ENCODE results near the gene UNCX.
"Not testable (repeated sequence)": the region's sequence is repeated elsewhere in the genome, so short reads cannot be mapped to it uniquely, and the experiment has no call there.

The UNCX gene

DNA sequence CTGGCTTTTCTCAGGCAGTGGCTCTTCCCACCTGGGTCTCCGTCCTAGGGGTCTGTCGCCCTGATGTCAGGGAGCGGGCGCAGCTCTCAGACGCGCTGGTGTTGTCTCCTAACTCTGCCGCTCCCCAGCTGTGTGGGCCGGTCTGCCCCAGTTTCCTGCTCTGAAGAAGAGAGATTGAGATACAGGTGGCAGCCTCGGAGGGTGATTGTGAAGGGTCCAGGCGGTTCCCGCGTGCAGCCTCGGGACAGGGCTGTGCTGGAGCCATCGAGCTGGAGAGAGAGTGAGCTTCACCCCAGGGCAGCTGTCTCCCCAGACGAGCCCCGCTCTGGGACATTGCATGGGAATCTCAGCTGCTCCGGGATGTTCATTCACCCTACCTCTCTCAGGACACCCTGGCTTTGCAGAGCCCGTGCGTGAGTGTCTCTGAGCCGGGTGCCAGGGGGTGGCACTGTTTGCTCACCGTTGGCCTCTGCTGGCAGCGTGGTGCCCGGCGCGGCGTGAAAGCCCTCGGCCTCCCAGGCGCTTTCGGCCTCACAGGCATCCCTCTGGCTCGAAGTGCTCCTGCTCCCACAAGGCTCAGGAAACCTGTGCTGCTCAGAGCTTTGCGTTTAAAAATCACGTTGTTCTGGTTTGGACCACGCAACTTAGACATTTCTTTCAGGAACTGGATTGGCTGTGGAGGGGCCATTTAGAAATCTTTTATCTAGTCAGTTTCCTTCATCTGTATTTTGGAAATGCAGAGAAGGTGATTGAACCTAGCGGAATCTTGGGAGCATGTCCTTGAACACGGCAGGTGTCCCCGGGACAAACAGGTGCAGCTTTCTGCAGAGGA is 38.9 kb upstream of the UNCX start:
- TF ChIP-seq, protein P1, sequence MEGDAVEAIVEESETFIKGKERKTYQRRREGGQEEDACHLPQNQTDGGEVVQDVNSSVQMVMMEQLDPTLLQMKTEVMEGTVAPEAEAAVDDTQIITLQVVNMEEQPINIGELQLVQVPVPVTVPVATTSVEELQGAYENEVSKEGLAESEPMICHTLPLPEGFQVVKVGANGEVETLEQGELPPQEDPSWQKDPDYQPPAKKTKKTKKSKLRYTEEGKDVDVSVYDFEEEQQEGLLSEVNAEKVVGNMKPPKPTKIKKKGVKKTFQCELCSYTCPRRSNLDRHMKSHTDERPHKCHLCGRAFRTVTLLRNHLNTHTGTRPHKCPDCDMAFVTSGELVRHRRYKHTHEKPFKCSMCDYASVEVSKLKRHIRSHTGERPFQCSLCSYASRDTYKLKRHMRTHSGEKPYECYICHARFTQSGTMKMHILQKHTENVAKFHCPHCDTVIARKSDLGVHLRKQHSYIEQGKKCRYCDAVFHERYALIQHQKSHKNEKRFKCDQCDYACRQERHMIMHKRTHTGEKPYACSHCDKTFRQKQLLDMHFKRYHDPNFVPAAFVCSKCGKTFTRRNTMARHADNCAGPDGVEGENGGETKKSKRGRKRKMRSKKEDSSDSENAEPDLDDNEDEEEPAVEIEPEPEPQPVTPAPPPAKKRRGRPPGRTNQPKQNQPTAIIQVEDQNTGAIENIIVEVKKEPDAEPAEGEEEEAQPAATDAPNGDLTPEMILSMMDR (IDR thresholded peaks at IDR 0.05; ENCODE audit: insufficient read depth, low read depth, low read length, missing control alignments) = peak; percentile 71
- DNase-seq (ENCODE audit: low read depth) = peak; percentile 61
- no peak overlapping the region for H3K4me3 ChIP-seq (ENCODE audit: low read length)

DNA sequence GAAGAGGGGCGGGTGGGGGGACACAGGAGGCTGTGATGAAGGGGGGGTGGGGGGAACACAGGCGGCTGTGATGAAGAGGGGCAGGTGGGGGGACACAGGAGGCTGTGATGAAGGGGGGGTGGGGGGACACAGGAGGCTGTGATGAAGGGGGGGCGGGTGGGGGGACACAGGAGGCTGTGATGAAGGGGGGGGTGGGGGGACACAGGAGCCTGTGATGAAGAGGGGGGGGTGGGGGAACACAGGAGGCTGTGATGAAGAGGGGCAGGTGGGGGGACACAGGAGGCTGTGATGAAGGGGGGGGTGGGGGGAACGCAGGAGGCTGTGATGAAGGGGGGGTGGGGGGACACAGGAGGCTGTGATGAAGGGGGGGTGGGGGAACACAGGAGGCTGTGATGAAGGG is 36.2 kb upstream of the UNCX start:
- H3K4me3 ChIP-seq (ENCODE audit: low read length); DNase-seq (ENCODE audit: low read depth): not testable (repeated sequence)

DNA sequence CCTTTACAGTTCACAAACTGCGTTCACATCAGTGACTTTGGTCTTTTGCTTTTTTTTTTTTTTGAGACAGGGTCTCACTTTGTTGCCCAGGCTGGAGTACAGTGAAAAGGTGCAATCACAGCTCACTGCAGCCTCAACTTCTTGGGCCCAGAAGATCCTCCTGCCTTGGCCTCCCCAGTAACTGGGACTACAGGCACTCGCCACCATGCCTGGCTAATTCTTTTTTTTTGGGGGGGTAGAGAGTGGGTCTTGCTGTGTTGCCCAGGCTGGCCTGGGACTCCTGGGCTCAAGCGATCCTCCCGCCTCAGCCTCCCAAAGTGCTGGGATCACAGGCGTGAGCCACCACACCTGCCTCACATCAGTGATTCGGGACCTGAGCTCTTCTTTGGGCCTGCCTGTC is 35.7 kb upstream of the UNCX start:
- DNase-seq (ENCODE audit: low read depth) = no peak
- TF ChIP-seq, protein P1 (IDR thresholded peaks at IDR 0.05; ENCODE audit: insufficient read depth, low read depth, low read length, missing control alignments) = no peak
- no peak overlapping the region for H3K4me3 ChIP-seq (ENCODE audit: low read length)

DNA sequence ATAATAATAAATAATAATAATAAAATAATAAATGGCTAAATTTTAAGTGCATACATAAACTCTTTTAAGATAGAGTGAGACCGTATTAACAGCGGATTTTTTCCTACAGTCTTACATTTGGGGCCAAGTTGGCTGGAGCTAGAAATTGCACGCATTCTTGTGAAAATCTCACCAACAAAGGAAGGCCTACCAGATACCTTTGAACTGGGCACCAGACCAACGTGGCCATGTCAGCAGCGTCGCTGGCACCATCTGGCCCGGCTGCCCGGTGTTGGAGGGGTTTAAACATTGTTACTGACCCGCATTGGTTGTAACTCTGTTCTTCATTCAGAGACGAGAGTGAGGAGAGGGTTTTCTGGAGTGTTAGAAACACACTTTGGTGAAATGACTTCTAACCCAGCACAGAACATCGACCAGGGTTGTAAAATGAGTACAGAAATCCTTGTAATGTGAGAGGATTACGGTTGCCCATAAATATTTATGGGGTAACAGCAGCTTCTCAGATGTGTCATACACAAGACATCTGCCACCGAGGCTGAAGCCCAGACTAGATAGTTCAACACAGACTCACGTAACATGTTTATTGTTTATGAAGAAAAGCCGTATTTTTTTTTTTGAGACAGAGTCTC is 34.6 kb upstream of the UNCX start:
- TF ChIP-seq, protein P1 (IDR thresholded peaks at IDR 0.05; ENCODE audit: insufficient read depth, low read depth, low read length, missing control alignments) = no peak
- peak; percentile 10 for DNase-seq (ENCODE audit: low read depth)
- no peak overlapping the region for H3K4me3 ChIP-seq (ENCODE audit: low read length)

DNA sequence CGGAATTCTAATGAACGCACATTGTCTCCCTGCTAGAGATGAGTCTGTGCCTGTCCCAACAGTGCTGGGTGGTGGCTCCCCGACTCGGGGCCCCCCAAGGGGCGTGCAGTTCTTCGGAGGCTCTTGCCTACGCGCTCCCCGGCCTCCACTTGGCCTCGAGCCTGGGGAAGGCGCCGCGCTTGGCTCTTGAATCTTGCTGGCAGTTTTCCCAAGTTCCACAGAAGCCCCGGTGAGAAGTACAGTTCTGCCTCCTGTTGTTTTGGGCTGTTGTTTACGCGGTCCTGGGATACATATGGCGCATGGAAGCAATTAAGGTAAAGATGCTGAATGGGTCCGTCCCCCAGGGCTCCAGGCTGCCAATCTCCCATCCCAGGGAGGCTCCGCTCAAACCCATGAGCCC is 32.6 kb upstream of the UNCX start:
- H3K4me3 ChIP-seq (ENCODE audit: low read length) = no peak overlapping the region
- TF ChIP-seq, protein P1 (IDR thresholded peaks at IDR 0.05; ENCODE audit: insufficient read depth, low read depth, low read length, missing control alignments) = no peak
- no peak for DNase-seq (ENCODE audit: low read depth)

DNA sequence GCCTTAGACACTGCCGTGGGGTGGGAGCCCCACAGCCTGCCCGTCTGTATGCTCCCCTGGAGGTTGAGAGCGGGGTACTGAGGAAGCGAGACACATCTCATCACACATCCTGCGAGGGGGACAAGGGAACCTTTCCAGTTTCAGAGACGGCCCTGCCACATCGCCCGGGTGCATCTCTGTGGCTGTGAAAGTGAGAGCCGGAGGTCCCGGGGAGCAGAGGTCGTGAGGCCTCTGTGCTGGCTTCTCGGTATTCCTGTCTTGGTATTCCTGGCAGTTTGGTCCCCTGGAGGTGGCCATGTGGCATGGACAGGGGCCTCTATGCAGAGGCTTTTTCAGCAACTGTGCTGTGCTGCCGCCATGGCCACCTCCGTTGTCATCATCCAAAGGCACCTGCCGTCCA is 30.8 kb upstream of the UNCX start:
- H3K4me3 ChIP-seq (ENCODE audit: low read length) = no peak overlapping the region
- TF ChIP-seq, protein P1 (IDR thresholded peaks at IDR 0.05; ENCODE audit: insufficient read depth, low read depth, low read length, missing control alignments) = no peak
- DNase-seq (ENCODE audit: low read depth) = no peak

DNA sequence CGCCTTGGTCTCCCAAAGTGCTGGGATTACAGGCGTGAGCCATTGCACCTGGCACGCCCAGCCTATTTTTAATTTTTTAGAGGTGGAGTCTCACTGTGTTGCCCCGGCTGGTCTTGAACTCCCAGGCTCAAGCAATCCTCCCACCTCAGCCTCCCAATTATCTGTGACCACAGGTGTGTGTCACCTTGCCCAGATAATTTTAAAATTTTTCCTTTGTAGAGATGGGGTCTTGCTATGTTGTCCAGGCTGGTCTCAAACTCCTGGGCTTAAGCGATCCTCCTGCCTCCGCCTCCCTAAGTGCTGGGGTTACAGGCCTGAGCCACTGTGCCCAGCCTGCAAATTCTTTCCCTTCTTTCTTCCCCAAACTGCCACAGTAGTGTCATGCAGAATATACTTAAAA is 29.8 kb upstream of the UNCX start:
- not testable (repeated sequence) for H3K4me3 ChIP-seq (ENCODE audit: low read length); DNase-seq (ENCODE audit: low read depth)

Data from epithelial cell of esophagus (primary cell).